GM10248 (cell line): Measurements from ENCODE around the gene SMIM22.

Experiments
- CTCF ChIA-PET: fragments of 300-600 bp; sonication (Branson Sonifier 250); formaldehyde crosslinking; extraction: SDS; loops from one replicate; lab custom pipeline; 2021; ENCODE audit warnings: antibody characterized with exemption; lab: Yijun Ruan, JAX
- POLR2A ChIA-PET: fragments of 350-650 bp; sonication (Branson Sonifier 250); formaldehyde crosslinking; extraction: SDS; loops from one replicate; lab custom pipeline; 2020; ENCODE audit warnings: antibody characterized with exemption; lab: Yijun Ruan, JAX
- DNase-seq: peaks from one replicate; pipeline ENCODE4 v3.0.0; 2012; ENCODE audit errors: extremely low spot score
- CTCF ChIP-seq: IDR thresholded peaks from 2 replicates; pipeline ENCODE4 v1.5.1; 2012; ENCODE audit warnings: mild to moderate bottlenecking, low read depth; ENCODE audit errors: extremely low read depth, missing control alignments, control extremely low read depth

Gene SMIM22

GRCh38 chr16:4803401-4803844, 8.3 kb downstream of the SMIM22 start:
- ChIA-PET POLR2A (no interaction called here), CTCF (interaction anchor here (1.0 to 1.8 kb wide), 4 partner anchors 9 to 296 kb away, joined by 3 to 4 read pairs (median 4); no protein-coding TSS in a partner anchor)

GRCh38 chr16:4803898-4804762, 9.0 kb downstream of the SMIM22 start:
- ChIA-PET POLR2A (interaction anchor here (0.6 kb wide), 1 partner anchor 26 kb away, joined by 3 read pairs; no protein-coding TSS in a partner anchor), CTCF (no interaction called here)
- DNase-seq: no peak
- no peak for TF ChIP-seq CTCF

More at GRCh38 chr16:4803401-4803844, 8.3 kb downstream of the SMIM22 start:
- no peak for DNase-seq
- no peak for TF ChIP-seq CTCF

- POLR2A ChIA-PET: no interaction called here
- CTCF ChIA-PET: no interaction called here
Measured at GRCh38 chr16:4805231-4805630, 10.1 kb downstream of the SMIM22 start.

GRCh38 chr16:4806280-4806679, 11.1 kb downstream of the SMIM22 start:
- no peak for TF ChIP-seq CTCF
- POLR2A ChIA-PET: no interaction called here
- no peak for DNase-seq
- CTCF ChIA-PET: interaction anchor here (0.6 to 1.3 kb wide), 2 partner anchors 13 to 14 kb away, joined by 3 read pairs; no protein-coding TSS in a partner anchor

More at GRCh38 chr16:4805231-4805630, 10.1 kb downstream of the SMIM22 start:
- TF ChIP-seq CTCF: no peak
- no peak for DNase-seq

- no peak for DNase-seq
- POLR2A ChIA-PET: interaction anchor here (0.6 kb wide), 2 partner anchors 19 to 55 kb away, joined by 3 to 11 read pairs; no protein-coding TSS in a partner anchor
- no peak for TF ChIP-seq CTCF
- CTCF ChIA-PET: interaction anchor here (1.2 to 1.4 kb wide), 2 partner anchors 10 to 21 kb away, joined by 3 read pairs; no protein-coding TSS in a partner anchor
Measured at GRCh38 chr16:4811242-4811641, 16.1 kb downstream of the SMIM22 start.

- ChIA-PET CTCF (interaction anchor here (0.5 to 1.2 kb wide), 2 partner anchors 9 to 161 kb away, joined by 3 to 4 read pairs; partner anchors contain the start of gene ROGDI), POLR2A (interaction anchor here (0.6 kb wide), 1 partner anchor 55 kb away, joined by 3 read pairs; no protein-coding TSS in a partner anchor)
- TF ChIP-seq CTCF: no peak
- DNase-seq: no peak
Measured at GRCh38 chr16:4811773-4812172, 16.6 kb downstream of the SMIM22 start.
